ENCODE measurements around the gene NFIC. TPM values are rescaled to one million over a fixed set of nuclear protein-coding genes. Genes with fewer than 3 reads are reported as not detected.
"Not testable (repeated sequence)": the region's sequence is repeated elsewhere in the genome, so short reads cannot be mapped to it uniquely, and the experiment has no call there.

NFIC gene
- total RNA-seq, 1 donor = 17.3 TPM

DNA sequence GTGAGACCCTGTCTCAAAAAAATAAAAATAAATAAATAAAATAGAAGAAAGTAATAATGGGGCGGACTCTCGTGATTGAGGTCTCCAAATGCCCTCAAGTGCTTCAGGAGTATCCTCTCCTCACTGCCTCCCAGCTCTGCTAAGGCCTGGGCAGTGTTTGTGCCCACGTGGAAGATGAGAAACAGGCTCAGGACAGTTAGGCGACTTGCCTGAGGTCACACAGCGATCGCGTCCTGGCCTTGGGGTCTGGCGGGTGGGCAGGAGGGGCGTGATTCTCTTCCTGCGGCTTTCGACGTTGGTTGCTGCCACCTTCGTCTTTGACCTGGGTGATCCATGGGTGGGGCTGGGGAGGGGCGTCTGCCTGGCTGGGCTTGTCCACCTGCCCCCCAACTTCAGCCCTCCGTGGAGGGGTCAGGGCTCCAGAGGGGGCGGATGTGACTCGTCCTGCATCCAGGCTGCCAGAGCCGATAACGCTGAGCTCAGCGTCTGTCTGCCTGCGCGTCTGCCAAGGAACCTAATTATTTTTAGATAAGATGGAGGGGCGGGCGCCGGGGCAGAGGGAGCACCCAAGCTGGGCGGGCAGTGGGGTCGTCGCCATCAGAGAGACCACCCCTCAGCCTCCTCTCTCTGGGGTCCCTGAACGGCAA, 56.9 kb downstream of the NFIC start:
- H3K4me3 ChIP-seq (ENCODE audit: low read length) = no peak overlapping the region
- no peaks in the 10 kb centered on the region for H3K27me3 ChIP-seq (ENCODE audit: insufficient read depth, low read length)
- peaks cover 4% of the 10 kb centered on the region for H3K4me1 ChIP-seq (ENCODE audit: insufficient read depth, low read length)
- no peaks in the 10 kb centered on the region for H3K9me3 ChIP-seq (ENCODE audit: low read depth, low read length)

DNA sequence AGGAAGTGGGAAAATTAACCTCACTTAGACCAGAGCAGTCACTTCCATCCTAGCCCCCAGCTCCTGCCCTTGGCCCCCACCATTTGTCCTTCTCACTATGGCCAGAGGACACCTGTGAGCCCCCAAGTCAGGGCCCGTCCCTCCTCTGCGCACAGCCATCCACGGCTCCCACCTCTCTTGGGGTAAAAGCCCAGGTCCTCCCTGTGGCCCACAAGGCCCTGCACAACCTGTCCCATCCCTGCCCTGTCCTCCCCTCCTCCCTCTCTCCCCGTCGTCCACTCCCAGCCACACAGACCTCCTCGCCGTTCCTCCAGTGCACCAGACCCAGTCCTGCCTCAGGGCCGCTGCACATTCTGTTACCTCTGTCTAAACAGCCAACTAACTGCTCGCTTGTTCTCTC, 60.0 kb downstream of the NFIC start:
- Histone ChIP-seq H3K27me3 (ENCODE audit: insufficient read depth, low read length) (no peaks in the 10 kb centered on the region), H3K4me1 (ENCODE audit: insufficient read depth, low read length) (peaks cover 21% of the 10 kb centered on the region)

DNA sequence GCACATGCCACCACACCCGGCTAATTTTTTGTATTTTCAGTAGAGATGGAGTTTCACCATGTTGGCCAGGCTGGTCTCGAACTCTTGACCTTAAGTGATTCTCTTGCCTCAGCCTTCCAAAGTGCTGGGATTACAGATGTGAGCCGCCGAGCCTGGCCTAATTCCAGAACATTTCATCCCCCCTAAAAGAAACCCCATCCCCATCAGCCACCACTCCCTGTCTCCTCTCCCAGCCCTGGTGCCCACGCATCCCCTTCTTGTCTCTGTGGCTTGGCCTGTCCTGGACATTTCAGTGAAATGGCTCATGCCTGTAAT, 63.9 kb downstream of the NFIC start:
- not testable (repeated sequence) for H3K9me3 ChIP-seq (ENCODE audit: low read depth, low read length); H3K4me3 ChIP-seq (ENCODE audit: low read length); H3K27me3 ChIP-seq (ENCODE audit: insufficient read depth, low read length)
- H3K4me1 ChIP-seq (ENCODE audit: insufficient read depth, low read length) = peaks cover 30% of the 10 kb centered on the region

More for the DNA sequence above, 60.0 kb downstream of the NFIC start:
- H3K9me3 ChIP-seq (ENCODE audit: low read depth, low read length) = no peaks in the 10 kb centered on the region
- H3K4me3 ChIP-seq (ENCODE audit: low read length) = no peak overlapping the region

DNA sequence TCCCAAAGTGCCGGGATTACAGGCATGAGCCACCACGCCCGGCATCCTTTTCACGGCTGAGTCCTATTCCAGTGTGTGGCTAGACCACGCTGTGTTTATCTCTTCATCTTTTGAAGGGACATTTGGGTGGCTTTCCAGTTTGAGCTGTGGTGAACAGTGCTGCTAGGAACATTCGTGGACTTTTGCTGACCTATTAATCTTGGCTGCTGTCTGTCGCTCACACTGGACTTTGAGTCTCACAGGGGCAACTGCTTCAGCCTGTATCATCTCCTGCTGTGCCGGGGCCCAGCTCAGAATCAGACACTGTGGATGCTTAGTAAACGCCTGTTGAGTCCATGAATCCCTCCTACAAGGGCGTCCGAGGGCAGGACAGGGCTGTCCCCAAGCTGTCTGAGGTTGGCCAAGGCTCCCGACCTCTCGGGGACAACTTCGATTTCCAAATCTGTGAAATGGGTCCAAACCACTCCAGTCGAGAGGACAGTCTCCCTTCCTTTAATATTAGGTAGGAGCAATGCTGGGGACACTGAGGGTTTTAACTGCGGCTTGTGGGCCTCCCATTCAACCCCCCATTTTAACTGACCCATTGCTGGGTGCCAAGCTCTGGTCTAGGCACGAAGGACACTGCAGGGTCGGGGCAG, 65.5 kb downstream of the NFIC start:
- no peaks in the 10 kb centered on the region for H3K9me3 ChIP-seq (ENCODE audit: low read depth, low read length)
- H3K4me3 ChIP-seq (ENCODE audit: low read length) = no peak overlapping the region
- H3K4me1 ChIP-seq (ENCODE audit: insufficient read depth, low read length) = peaks cover 34% of the 10 kb centered on the region
- H3K27me3 ChIP-seq (ENCODE audit: insufficient read depth, low read length) = no peaks in the 10 kb centered on the region

DNA sequence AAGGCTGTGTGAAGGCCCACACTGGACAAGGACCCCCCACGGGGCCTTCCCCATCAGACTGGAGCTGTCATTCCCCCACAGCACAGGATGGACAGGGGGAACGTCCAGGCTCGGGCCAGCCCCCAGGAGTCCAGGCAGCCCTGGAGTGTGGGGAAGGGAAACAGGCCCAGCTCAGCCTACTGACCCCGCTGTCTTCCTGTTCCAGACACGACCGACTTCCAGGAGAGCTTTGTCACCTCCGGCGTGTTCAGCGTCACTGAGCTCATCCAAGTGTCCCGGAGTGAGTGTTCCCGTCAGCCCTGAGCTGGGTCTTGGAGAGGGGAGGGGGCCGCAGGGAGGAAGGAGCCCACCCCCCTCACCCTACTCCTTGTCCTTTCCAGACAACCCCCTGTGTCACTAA, 66.9 kb downstream of the NFIC start:
- H3K4me1 ChIP-seq (ENCODE audit: insufficient read depth, low read length) = peaks cover 30% of the 10 kb centered on the region
- H3K9me3 ChIP-seq (ENCODE audit: low read depth, low read length) = no peaks in the 10 kb centered on the region
- no peaks in the 10 kb centered on the region for H3K27me3 ChIP-seq (ENCODE audit: insufficient read depth, low read length)
- no peak overlapping the region for H3K4me3 ChIP-seq (ENCODE audit: low read length)

DNA sequence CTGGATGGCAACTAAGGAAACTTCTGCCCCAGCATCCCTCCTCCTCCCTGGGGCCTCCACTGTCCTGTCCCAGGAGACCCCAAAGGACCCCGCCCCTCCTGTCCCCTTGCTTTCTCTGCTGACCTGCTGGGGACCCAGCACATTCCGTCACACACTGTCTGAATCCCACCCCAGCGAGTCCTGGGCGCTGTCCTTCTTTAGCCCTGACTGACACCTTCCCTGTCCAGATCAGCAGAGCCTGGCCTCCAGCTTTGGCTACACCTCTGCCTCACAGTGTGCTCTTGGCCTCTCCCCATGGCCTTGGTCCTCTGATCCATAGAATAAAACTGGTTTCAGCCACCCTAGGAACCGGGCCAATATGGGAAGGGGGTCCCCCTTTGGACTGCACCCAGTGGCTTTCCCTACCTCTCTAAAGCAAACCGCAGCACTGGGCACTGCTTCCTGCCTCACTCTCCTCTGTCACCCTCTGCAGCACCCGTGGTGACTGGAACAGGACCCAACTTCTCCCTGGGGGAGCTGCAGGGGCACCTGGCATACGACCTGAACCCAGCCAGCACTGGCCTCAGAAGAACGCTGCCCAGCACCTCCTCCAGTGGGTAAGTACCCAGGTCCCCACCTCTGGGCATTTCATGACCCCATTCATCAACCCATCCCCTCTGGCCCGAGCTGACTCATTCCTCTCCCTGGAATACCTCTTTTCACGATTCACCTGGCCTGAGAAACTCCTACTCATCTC, 67.6 kb downstream of the NFIC start:
- no peak overlapping the region for H3K4me3 ChIP-seq (ENCODE audit: low read length)

DNA sequence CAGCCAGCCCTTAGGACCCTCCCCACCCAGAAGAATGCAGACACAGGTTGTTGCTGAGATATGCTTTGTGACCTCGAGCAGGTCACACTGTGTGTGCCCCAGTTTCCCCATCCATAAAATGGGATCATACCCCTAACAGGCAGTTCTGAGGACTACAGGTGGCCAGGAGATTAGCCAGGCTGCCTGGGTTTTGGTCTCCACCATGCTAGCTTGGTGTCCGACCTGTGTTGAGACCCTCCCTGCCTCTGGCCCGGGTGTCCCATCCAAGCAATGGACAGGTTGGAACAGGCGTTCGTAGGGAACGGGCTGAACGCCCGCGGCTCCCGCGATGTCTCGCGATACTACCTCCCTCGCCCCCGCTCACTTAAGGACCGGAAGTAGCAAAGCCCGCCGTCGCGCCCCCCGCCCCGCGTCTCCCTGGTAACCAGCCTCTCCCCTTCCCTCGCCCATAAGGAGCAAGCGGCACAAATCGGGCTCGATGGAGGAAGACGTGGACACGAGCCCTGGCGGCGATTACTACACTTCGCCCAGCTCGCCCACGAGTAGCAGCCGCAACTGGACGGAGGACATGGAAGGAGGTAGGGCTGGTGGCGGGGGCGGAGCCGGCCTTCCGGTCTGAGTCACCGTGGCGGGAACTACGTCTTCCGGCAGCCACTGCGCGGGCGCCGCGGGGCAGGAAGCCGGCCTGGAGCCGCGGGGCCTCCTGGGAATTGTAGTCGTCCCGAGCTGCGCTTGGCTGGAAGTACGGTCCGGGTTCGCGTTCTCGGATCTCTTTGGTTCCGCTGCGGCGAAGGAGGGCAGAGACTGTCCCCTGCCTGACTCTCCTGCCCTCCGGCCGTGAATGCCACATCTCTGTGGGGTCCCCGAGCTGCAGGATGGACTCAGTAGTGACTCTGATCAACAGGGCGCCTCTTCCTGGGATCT, 68.5 kb downstream of the NFIC start:
- Histone ChIP-seq H3K4me1 (ENCODE audit: insufficient read depth, low read length) (peaks cover 17% of the 10 kb centered on the region), H3K27me3 (ENCODE audit: insufficient read depth, low read length) (no peaks in the 10 kb centered on the region), H3K9me3 (ENCODE audit: low read depth, low read length) (no peaks in the 10 kb centered on the region), H3K4me3 (ENCODE audit: low read length) (peak overlapping the region; percentile 64)

More for the DNA sequence above, 67.6 kb downstream of the NFIC start:
- Histone ChIP-seq H3K27me3 (ENCODE audit: insufficient read depth, low read length) (no peaks in the 10 kb centered on the region), H3K4me1 (ENCODE audit: insufficient read depth, low read length) (peaks cover 23% of the 10 kb centered on the region), H3K9me3 (ENCODE audit: low read depth, low read length) (no peaks in the 10 kb centered on the region)

DNA sequence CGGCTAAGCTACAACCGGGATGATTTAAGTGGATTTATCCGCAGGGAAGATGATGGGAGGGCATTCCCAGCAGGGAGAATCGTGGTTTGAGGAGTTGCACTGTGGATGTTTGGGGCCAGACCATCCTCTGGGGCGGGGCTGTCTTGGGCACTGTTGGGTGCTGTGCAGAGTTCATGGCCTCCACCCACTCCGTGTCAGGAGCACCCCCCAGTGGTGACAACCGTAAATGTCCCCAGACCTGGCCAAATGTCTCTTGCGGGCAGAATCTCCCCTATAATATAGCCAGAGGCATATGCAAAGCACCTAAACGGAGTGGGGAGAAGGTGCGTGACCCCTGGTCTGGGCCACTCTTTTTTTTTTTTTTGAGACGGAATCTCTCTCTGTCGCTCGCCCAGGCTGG, 73.7 kb downstream of the NFIC start:
- H3K4me3 ChIP-seq (ENCODE audit: low read length) = no peak overlapping the region
- no peaks in the 10 kb centered on the region for H3K9me3 ChIP-seq (ENCODE audit: low read depth, low read length)
- H3K27me3 ChIP-seq (ENCODE audit: insufficient read depth, low read length) = no peaks in the 10 kb centered on the region
- H3K4me1 ChIP-seq (ENCODE audit: insufficient read depth, low read length) = peaks cover 5% of the 10 kb centered on the region

DNA sequence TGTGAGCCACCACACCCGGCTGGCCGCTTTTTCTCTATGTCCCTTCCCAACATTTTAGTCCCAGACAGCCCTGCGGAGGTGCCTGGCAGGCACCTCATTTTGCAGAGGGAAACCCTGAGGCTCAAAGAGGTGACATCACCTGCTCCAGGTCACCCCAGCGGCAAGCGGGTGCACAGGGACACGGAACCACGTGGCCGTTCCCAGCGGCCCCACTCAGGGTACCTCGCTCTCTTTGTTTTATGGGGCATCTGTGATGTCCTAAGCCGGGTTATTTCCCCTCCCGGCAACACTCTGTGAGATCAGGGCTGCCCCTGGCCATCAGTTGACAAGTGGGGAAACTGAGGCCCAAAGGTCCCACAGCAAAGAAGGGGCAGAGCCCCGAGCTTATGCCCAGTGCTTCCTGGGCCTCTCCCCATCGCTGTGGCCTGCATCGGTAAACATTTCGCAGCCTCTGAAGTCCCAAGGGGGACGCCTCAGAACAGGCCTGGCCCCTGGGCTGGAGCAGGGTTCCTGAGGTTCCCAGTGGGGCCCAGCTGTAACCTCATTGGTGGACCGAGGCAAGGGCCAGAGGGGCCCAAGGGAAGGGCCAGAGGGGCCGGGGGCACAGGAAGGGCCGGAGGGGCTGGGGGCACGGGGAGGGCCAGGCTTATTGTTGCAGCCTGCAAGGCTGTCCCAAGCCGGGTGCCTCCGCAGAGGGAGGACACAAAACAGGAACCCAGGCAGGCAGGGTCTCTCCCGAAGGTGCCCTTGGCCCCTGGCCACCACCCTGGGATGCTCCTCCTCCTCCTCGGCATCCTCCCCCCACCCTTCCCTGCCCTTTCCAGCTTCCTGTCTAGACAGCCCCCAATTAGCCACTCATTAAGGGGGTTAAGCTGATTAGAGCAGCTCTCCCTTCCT, 75.0 kb downstream of the NFIC start:
- H3K9me3 ChIP-seq (ENCODE audit: low read depth, low read length) = no peaks in the 10 kb centered on the region
- H3K4me3 ChIP-seq (ENCODE audit: low read length) = no peak overlapping the region
- H3K4me1 ChIP-seq (ENCODE audit: insufficient read depth, low read length) = no peaks in the 10 kb centered on the region
- H3K27me3 ChIP-seq (ENCODE audit: insufficient read depth, low read length) = no peaks in the 10 kb centered on the region

DNA sequence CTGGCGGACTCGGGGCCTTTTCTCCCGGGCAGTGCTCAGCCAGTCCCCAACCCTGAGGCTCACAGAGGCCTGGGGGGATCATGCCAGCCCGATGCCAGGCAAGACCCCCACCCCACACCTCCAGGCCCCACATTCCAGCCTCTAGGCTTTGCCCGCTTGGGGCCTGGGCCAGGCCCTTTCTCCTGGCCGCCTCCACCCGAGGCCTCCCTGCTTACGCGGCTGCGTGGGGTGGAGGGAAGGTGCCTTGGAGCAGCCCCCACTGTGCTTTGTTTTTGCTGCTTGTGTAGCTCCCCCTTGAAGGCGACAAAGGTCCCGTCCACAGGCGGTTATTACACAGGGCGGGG, 75.6 kb downstream of the NFIC start:
- H3K4me1 ChIP-seq (ENCODE audit: insufficient read depth, low read length) = no peaks in the 10 kb centered on the region
- no peaks in the 10 kb centered on the region for H3K9me3 ChIP-seq (ENCODE audit: low read depth, low read length)
- no peak overlapping the region for H3K4me3 ChIP-seq (ENCODE audit: low read length)
- no peaks in the 10 kb centered on the region for H3K27me3 ChIP-seq (ENCODE audit: insufficient read depth, low read length)

DNA sequence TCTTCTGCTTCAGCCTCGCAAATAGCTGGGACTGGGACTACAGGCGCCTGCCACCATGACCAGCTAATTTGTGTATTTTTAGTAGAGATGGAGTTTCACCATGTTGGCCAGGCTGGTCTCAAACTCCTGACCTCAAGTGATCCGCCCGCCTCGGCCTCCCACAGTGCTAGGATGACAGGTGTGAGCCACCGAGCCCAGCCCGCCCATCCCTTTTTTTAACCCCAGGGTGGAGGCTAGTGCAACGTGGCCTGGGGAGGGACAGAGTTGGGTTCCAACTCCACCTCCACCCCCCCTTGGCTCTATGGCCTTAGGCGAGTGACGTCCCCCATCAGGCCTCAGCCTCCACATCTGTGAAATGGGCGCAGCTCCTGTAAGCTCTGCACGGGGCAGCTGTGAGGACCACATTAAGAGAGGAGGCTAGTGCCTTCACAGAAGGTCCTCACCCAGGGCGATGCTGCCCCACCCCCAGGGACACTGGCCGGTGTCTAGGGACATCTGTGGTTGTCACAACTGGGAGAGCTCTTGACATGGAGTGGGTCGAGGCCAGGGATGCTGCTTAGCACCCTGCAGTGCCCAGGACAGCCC, 76.2 kb downstream of the NFIC start:
- H3K27me3 ChIP-seq (ENCODE audit: insufficient read depth, low read length) = no peaks in the 10 kb centered on the region
- no peak overlapping the region for H3K4me3 ChIP-seq (ENCODE audit: low read length)
- H3K4me1 ChIP-seq (ENCODE audit: insufficient read depth, low read length) = no peaks in the 10 kb centered on the region
- no peaks in the 10 kb centered on the region for H3K9me3 ChIP-seq (ENCODE audit: low read depth, low read length)

DNA sequence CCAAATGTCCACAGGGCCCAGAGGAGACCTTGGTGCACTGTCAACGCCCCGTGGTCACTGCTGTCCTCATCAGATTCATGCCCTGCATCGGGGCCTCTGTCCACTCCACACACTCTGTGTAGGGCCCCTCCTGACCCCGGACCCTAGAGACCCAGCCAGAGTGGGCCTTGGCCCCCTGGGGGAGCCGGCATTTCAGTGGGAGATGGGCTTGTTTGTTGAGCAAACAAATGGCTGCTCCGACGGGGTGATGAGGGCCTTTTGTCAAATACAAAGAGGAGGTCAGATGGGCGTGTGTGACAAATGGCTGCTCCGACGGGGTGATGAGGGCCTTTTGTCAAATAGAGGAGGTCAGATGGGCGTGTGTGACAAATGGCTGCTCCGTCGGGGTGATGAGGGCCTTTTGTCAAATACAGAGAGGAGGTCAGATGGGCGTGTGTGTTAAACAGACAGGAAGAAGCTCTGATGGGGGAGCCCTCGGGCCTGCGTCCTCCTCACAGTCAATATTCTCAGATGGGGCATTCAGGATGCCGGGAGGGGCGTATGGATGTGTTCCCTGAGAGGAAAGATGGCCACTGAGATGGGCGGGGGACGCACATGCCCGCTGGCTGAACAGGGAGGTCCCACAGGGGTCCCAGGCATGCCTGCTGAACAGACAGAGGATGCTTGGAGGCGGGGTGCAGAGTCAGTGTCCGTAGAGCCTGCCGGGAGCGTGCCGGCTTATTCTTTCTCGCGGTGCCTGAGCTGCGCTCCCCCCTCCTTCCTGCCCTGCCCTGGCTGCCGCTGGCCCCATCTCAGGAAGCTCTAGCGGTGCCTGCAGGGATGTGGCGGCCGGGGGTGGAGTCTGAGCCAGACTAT, 77.7 kb downstream of the NFIC start:
- Histone ChIP-seq H3K27me3 (ENCODE audit: insufficient read depth, low read length) (no peaks in the 10 kb centered on the region), H3K4me1 (ENCODE audit: insufficient read depth, low read length) (no peaks in the 10 kb centered on the region), H3K9me3 (ENCODE audit: low read depth, low read length) (no peaks in the 10 kb centered on the region), H3K4me3 (ENCODE audit: low read length) (no peak overlapping the region)

DNA sequence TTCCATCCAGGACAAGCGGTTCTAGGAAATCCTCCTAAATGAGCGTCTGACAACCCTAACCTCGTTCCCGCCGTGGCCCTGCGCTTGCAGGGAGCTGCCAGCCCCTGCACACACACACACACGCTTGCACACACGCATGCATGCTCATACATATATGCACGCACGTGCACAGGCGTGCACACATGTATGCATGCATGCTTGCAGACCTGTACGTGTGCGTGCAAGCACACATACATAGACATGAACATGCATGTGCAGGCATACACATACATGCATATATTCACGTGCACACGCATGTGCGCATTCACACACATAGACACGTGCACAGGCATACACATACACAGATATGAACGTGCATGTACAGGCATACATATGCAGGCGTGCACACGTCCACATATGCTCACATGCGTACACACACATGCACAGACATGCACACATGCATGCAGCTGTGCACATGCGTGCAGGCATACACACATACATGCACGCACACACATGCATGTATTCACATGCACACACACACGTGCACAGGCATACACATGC, 78.4 kb downstream of the NFIC start:
- H3K4me1 ChIP-seq (ENCODE audit: insufficient read depth, low read length) = no peaks in the 10 kb centered on the region
- no peak overlapping the region for H3K4me3 ChIP-seq (ENCODE audit: low read length)
- H3K9me3 ChIP-seq (ENCODE audit: low read depth, low read length) = no peaks in the 10 kb centered on the region
- H3K27me3 ChIP-seq (ENCODE audit: insufficient read depth, low read length) = no peaks in the 10 kb centered on the region
